Hematopoietic multipotent progenitor cell (in vitro differentiated cells): ENCODE data around the gene DNAH7. TPM values are rescaled to one million over a fixed set of nuclear protein-coding genes. Genes with fewer than 3 reads are reported as not detected.

ENCODE experiments used
- DNase-seq, 3 donors: peaks; one replicate each; pipeline ENCODE4 v3.0.0-alpha.2; 2011 to 2015; ENCODE audit warnings: low read depth in 2 of 3, low spot score in 2 of 3
- total RNA-seq: library from RNA; depleted of rRNA; stranded (reverse); fragments of >200 nt; gene quantifications from one replicate; pipeline ENCODE4 v1.2.3, GENCODE V29; 2012

The DNAH7 gene
- total RNA-seq, 1 donor, result under 0.01 TPM

GRCh38 chr2:196079052-196079451 lies 10.4 kb upstream of the DNAH7 start:
- DNase-seq, result no peak

GRCh38 chr2:196077821-196078220 lies 9.2 kb upstream of the DNAH7 start:
- DNase-seq, result no peak

GRCh38 chr2:196076778-196077568 lies 8.3 kb upstream of the DNAH7 start:
- no peak for DNase-seq

- DNase-seq, result no peak
Observed at GRCh38 chr2:196075196-196075595, 6.6 kb upstream of the DNAH7 start.

- DNase-seq, result no peak
Observed at GRCh38 chr2:196074631-196075030, 6.0 kb upstream of the DNAH7 start.

- DNase-seq, result no peak
Observed at GRCh38 chr2:196073521-196073920, 4.9 kb upstream of the DNAH7 start.

GRCh38 chr2:196067088-196067382 lies 1.6 kb downstream of the DNAH7 start:
- no peak for DNase-seq

GRCh38 chr2:196066291-196067087 lies 2.1 kb downstream of the DNAH7 start:
- peak in 2 of 3 donors; percentile 26 to 60 for DNase-seq

- no peak for DNase-seq
Observed at GRCh38 chr2:196063773-196064172, 4.9 kb downstream of the DNAH7 start.

GRCh38 chr2:196059491-196059960 lies 9.1 kb downstream of the DNAH7 start:
- no peak for DNase-seq

- no peak for DNase-seq
Observed at GRCh38 chr2:196054631-196055030, 14.0 kb downstream of the DNAH7 start.

- no peak for DNase-seq
Observed at GRCh38 chr2:196046123-196046917, 22.3 kb downstream of the DNAH7 start.

GRCh38 chr2:196041786-196042185 lies 26.9 kb downstream of the DNAH7 start:
- DNase-seq, result no peak

- DNase-seq, result no peak
Observed at GRCh38 chr2:196040218-196040617, 28.4 kb downstream of the DNAH7 start.

GRCh38 chr2:196036442-196036841 lies 32.2 kb downstream of the DNAH7 start:
- DNase-seq, result no peak

GRCh38 chr2:196018037-196018436 lies 50.6 kb downstream of the DNAH7 start:
- DNase-seq, result no peak

GRCh38 chr2:196012314-196012713 lies 56.3 kb downstream of the DNAH7 start:
- no peak for DNase-seq

- no peak for DNase-seq
Observed at GRCh38 chr2:196000551-196000950, 68.1 kb downstream of the DNAH7 start.

GRCh38 chr2:195998070-195998469 lies 70.6 kb downstream of the DNAH7 start:
- no peak for DNase-seq

- no peak for DNase-seq
Observed at GRCh38 chr2:195995499-195995898, 73.1 kb downstream of the DNAH7 start.

GRCh38 chr2:195993623-195994022 lies 75.0 kb downstream of the DNAH7 start:
- no peak for DNase-seq
